Stimulated activated CD8-positive, alpha-beta memory T cell treated with anti-CD3 and anti-CD28 coated beads, Interleukin-2, amount 100 ng/mL, for 48 hours (primary cell): ENCODE measurements around the gene GTF2F2.

Experiments
- DNase-seq, 2 donors: peaks; one replicate each; pipeline ENCODE4 v3.0.0-alpha.2; 2020; ENCODE audit warnings: low read depth in 2 of 2

GTF2F2 gene

DNA sequence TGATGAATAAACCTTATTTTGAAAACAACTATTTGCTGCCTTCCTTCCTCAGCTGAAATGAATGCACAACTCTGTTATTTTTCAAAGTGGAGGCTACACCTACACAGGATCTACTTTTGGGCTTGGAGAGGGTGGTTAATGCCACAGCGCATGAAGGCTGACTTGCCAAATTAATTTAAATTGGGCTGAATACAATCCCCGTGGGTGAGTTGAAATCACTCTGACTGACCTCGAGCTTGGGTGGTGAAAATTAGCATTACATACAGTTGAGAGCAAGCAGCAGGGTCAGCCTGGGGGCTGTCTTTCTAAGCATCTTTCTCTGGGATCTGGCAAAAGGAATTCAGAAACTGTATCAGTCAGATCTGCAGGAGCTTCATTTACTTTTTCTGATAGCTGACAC, 182.2 kb downstream of the GTF2F2 start:
- DNase-seq, result no peak

DNA sequence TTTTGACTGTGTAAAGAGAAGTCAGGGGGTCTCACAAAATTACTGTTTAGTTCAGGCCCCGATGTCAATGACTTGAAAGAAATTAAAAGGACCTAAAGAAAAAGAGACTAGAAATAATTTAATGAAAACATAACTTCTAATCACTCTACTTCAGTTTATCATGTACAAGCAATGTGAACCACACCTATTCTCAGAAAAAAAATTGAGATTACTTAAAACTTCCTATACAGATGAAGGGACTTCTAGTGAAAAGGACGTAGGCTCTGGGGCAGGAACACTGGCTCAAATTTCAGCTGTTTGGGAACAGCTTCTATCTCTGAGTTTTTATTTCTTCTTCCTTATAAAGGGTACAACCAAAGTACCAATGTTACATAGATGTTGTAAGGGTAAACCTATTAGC, 182.7 kb downstream of the GTF2F2 start:
- DNase-seq, result no peak

DNA sequence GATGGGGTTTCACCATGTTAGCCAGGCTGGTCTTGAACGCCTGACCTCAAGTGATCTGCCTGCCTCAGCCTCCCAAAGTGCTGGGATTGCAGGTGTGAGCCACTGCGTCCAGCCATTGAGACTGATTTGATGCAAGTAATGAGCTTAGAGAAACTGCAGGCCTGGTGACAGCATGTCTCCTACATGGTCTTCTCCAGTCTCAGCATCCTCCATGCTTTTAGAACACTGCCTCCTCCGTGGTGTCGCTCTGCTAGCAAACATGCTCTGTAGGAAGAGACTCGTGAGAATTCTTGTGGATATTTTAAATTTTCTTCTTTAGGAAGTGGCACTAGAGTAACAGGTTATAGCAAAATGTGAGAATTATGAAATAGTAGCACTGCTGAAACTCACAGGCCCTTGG, 183.6 kb downstream of the GTF2F2 start:
- no peak for DNase-seq

DNA sequence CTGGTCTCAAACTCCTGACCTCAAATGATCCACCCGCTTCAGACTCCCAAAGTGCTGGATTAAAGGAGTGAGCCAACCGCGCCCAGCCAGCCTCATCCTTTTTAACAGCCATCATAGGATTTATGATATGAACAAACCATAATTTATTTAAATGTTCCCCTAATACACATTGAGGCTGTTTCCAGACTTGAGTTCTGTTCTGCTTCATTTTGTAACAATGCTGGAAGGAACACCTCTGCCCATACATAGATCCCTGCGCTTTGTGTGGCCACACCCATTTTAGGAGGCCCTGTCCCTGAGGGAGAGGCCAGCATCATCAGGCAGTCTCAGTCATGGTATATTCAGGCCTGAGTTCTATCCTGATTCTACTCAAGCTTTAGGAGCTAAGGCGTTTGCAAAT, 184.8 kb downstream of the GTF2F2 start:
- DNase-seq, result no peak

DNA sequence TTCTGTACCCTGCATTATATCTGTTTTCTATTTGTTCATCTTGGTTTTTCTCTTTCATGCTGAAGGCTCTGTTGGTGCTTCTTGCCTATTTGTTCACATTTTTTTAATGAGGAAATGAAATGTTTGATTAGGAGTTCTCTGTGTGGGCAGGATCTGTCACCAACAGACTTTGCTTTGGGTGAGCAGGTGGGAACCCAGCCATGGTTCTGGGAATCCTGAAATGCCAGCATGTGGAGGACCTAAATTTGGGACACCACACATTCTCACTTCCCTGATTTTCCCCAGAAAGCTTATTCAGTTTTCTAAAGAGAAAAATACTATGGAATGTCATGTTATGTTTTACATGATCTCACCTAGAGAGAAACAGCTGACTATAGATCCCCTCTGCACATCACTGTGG, 186.7 kb downstream of the GTF2F2 start:
- DNase-seq, result no peak

DNA sequence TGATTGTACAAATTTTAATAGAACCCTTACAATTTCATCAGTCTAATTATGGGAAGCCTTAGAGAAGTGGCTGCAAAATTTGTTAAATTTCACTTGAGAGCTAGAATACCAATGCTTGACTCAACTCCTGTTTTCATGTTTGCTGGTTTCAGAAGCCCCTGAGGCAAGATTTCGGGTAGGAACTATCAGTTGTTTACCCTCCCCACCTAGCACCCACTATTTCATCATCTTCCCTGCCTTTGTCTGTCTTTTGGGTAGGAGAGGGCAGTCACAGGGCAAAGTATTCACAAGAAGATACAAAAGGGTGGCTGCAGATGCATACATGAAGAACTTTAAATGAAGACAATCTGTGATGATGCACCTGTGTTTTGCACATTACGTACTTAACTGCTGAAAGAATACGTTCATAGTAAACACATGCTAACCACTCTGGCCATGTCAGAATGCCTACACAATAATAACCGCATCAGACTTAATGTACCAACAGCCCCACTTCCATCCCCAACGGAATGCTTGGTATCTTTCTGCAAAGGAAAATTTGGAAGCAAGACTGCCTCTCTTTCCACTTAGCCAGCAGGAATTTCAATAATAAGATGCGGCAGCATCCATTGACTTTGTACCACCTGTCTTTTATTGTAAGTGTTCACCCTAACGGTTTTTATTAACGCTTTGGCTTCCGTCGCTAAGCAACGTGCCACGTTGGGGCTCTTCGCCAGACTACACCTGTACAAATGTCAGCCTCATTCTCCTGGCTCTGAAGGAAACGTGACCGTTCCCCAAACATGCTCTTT, 190.2 kb downstream of the GTF2F2 start:
- DNase-seq, result no peak

DNA sequence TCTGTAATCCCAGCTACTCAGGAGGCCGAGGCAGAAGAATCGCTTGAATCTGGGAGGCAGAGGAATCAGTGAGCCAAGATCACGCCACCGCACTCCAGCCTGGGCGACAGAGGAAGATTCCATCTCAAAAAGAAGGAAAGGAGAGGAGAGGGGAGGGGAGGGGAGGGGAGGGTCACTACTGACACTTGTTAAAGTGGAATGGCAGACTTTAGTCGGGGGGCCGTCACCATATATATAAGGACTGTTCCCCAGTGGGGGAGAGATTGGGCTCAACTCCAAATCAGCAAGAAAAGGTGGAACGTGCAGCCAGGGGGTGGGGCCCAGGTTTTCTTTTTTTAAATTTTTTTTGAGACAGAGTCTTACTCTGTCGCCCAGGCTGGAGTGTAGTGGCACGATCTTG, 194.5 kb downstream of the GTF2F2 start:
- no peak for DNase-seq

DNA sequence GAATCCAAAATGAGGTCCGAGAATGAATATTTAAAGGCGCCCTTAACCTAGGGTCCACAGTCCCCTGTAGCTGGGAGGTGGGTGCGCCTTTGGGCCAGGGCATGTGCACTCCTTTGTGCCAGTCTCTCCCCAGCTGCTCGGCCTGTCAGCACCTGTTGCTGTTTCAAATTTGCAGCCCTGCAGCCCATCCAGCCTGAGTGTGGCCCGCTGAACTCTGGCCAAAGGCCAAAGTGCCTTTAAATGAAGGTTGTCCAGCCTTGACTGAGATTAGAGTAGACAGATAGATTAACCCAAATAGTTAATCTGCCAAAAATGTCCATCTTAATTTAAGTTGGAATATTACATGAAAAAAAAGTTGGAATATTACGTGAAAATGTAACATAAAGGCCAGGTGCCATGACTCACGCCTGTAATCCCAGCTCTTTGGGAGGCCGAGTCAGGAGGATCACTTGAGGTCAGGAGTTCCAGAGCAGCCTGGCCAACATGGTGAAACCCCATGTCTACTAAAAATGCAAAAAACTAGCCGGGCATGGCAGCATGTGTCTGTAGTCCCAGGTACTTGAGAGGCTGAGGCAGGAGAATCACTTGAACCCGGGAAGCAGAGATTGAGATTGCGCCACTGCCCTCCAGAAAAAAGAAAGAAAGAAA, 195.3 kb downstream of the GTF2F2 start:
- DNase-seq, result no peak

DNA sequence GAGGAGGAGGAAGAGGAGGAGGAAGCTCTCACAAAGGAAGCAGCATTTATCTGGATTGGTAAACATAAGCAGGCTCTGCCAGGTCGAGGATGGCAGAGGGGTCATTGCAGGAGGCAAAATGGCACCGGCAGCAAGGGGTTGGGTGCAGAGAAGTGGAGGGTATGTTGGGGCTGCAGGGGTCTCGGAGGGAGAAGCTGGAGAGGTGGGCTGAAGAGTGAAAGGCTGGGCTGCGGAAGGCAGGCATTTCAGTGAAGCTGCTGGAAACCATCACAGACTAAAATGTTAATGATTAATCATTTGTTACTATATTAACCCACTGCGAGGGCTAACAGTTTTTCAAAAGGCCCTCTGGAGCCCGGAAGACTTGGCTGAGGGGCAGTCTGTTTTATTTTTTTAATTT, 196.0 kb downstream of the GTF2F2 start:
- no peak for DNase-seq

DNA sequence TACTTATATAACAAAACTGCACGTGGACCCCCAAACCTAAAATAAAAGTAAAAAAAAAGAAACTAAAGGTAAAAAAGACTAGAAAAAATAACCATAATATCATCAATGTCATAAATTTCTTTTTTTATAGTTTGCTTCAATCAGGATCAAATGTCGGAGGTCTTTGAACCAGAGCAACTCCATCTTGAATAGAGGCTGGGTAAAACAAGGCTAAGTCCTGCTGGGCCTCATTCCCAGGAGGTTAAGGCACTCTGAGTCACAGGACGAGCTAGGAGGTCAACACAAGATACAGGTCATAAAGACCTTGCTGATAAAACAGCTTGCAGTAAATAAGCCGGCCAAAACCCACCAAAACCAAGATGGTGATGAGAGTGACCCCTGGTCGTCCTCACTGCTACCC, 196.7 kb downstream of the GTF2F2 start:
- no peak for DNase-seq

DNA sequence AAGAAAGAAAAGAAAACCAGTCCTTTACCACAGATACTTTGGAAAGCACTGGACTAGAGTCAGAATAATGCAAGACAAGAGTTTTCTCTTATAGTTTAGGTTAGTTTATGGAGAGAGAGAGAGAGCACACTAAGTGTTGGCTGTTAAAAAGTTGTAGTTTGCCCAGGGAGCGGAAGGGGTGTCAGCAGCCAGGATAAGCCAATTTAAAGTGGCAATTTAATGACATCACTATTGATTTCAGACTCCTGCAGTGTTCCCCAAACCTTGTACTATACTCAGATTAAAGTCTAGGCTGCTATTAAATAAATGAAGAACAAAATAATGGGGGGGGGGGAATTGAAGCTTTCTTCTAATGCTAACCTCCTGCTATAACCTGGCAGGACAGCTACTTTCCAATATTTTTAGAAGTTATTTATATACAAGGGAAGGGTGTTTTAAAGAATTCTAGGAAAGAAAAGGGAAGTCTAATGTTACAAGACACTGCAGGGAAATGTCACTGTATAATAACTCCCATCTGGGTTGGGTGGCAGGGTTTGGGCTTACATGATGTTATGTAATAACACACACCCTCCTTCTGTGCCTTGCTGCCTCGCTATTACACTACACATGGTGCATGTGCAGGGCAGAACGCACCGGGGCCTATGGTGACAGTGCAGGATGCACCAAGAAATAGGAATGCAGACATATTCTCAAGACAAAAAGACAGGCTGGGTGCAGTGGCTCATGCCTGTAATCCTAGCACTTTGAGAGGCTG, 200.7 kb downstream of the GTF2F2 start:
- no peak for DNase-seq

DNA sequence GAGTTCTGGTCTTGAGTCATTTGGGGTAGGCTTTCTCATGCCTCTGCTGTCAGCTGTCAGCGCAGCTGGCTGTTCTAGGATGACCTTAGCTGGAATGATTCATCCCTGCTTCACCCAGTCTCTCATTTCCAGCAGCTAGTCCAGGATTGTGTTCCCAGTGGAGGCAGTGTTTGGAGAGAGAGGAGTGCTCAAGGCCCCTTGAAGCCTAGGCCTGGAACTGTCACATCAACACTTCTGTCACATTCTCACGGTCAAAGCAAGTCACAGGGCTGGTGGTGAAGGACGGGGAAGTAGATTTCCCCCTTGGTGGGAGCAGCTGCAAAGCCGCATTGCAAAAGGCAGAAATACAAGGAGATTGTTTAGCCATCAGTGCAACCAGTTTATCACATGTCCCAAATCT, 205.5 kb downstream of the GTF2F2 start:
- no peak for DNase-seq

DNA sequence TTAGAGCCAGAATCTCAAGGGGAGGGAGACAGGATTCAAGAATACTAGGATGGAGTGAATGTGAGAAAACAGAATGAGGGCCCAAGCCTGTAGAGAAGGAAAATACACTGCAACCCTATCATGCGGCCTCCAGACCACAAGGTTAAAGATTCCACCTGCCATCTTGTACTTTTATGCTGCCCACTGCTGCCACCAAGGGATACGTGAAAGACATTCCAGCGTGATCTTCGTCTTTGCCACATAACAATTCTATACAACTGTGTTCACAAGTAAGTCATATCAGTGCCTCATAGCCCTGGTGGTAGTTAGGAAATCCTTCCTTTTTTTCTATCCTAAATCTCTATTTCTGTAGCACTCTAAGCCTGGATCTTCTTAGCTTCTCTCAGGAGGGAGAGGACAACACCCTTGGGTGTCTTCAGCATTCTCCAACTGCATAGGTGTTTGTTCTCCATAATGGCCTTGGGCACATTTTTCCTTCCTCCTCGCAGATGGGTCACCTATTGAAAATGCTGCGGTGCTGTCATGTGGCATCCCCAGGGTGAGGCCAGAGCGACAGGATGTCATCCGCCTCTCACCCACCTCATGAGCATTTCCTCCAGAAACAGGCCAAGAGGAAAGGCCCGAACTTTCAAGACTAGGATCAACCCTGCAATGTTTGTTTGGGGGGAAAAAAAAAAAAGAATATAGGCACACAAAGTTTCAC, 207.1 kb downstream of the GTF2F2 start:
- no peak for DNase-seq

DNA sequence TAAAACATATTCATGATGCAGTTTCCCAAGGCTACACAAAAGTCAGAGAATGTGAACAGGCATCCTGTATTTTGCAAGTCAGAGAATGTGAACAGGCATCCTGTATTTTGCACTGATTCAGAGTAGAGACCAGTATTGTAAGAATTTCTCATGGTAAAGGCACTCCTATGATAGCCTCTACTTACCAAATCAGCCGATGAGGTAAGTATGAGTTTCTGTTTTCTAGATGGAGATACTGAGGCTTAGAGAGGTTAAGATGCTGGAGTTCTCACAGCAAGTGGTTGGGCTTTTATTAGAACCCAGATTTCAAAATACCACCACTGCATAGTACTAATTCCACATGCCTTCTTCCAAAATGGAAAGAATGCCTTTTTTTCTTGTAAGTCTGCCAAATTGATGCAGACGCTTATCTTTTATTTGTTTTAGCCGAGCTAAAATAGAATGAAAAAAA, 208.4 kb downstream of the GTF2F2 start:
- DNase-seq, result no peak

DNA sequence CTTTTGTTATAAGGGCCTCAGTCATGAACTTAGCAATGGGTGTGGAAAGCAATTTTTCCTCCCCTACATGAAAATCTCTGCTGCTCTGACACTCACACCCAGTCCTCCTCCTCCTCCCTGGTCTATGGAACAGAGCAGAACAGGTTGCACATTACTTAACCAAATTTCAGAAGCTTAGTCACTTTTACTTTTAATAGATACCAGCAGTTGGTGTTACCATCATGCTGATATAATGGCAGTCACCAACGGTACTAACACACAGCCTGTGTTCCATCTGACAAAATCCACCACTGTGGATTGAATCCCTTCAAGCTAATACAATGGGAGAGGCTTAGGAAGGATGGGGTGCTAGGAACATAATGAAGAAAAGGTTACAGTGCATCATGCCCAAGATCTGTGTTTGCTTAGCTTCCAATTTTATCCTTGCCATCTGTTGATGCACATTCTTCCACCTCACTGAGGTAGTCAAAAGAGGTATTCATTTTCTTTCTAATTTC, 210.9 kb downstream of the GTF2F2 start:
- DNase-seq, result no peak

DNA sequence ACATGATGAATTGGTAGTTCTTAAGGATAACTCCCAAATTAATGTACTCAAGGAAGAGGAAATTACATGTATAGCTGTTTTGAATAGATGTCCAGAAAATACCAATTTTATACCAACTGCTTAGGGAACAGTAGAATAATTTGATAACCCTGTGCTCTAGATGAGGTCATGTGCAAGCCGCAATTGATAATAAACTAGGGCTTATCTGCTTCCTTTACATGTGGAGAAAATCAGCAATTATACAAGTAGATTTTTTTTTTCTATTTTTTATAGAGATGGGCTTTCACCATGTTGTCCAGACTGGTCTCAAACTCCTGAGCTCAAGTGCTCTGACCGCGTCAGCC, 211.4 kb downstream of the GTF2F2 start:
- DNase-seq, result no peak

DNA sequence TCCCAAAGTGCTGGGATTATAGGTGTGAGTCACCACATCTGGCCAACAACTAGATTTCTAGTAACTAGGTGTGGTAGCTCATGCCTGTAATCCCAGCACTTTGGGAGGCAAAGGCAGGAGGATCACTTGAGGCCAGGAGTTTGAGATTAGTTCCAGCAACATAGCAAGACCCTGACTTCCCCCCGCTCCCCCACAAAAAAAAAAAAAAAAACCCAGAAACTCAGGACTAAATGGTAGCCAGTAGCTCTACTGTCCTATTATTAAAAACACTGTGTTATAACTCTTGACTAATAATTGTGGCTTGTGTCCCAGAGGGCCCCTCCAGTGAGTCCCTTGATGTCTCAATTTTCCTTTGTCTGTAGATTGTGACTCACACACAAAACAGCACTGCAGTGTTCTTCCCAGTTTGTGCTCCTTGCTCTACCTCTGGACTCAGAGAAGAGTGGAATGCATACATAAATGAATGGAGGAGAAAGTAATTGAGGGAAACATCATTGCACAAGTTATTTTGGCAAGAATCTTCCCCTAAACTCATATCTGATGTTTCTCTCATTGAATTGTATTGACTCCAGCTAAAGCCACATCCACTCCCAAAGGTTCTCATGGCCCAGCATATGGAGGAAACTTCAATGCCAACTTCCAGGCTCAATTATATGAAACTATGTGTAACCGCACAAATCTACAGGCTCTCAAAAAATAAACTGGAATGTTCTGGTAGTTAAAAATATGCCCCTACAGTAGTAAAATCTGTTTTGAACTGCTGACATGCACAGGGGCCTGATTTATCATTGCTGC, 211.9 kb downstream of the GTF2F2 start:
- DNase-seq, result no peak

DNA sequence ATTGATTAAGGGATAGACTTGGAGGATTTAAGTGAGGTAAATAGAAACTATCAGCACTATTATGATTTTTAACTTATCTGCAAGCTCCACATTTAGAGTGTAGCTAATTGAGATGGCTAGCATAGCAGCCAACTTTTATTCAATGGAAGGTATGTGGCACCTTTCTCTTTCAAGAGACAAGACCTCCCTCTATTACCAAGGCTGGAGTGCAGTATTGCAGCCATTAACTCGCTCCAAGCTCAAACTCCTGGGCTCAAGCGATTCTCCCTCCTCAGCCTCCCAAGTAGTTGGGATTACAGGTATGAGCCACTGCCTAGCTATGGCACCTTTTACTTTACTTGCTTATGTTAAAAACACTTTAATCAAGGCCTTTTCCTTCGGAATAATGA, 212.5 kb downstream of the GTF2F2 start:
- no peak for DNase-seq

DNA sequence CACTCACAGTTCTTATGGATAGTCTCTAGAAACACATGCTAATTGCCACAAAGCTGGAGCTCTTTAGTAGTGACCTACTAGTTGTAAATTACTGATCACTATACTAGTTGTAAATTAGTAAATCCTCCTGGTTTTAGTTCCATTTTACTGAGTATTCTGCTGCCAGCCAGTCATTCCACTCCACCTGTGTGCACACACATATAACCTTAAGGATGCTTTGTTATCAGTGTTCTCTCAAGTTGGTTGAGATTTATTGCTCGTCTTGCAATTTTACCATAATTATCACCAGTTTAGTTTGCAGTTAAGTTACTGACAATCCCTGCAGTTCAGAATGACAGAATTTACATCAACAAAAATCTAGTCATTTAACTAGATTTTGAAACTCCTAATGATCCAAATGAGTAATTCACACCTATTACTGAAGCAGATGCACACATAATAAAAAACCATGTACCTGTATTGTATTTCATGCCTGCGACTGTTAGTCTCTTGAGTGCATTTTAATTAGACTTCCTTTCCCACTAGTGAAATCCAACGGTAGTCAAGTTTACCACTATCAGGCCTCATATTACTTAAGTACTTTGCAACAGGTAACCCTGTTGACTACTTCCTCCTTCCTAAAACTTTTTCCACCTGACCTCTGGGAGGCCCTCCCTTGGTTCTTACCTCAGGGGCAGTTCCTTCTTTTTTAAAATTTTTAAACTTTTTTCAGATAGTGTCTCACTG, 213.1 kb downstream of the GTF2F2 start:
- DNase-seq, result no peak
